Measurements from ENCODE around the gene VIL1.

- TF ChIP-seq CTCF (IDR thresholded peaks at IDR 0.05) (no peak), EP300 (IDR thresholded peaks at IDR 0.05) (no peak), POLR2A (IDR thresholded peaks at IDR 0.05) (no peak)
Measured at GRCh38 chr2:218392891-218393462, 25.9 kb upstream of the VIL1 start.

Data from tibial nerve (tissue), 4 donors.